ENCODE data around the gene SCAMP2.

GRCh38 chr15:74882528-74882927 is 9.4 kb upstream of the SCAMP2 start:
- TF ChIP-seq, protein P1, sequence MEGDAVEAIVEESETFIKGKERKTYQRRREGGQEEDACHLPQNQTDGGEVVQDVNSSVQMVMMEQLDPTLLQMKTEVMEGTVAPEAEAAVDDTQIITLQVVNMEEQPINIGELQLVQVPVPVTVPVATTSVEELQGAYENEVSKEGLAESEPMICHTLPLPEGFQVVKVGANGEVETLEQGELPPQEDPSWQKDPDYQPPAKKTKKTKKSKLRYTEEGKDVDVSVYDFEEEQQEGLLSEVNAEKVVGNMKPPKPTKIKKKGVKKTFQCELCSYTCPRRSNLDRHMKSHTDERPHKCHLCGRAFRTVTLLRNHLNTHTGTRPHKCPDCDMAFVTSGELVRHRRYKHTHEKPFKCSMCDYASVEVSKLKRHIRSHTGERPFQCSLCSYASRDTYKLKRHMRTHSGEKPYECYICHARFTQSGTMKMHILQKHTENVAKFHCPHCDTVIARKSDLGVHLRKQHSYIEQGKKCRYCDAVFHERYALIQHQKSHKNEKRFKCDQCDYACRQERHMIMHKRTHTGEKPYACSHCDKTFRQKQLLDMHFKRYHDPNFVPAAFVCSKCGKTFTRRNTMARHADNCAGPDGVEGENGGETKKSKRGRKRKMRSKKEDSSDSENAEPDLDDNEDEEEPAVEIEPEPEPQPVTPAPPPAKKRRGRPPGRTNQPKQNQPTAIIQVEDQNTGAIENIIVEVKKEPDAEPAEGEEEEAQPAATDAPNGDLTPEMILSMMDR (conservative IDR thresholded peaks at IDR 0.05 in 1 of 2, IDR thresholded peaks at IDR 0.05 in 1 of 2; ENCODE audit: low read depth in 1 of 2, low read length in 2 of 2): no peak
- TF ChIP-seq EZH2 (IDR thresholded peaks at IDR 0.05; ENCODE audit: low read length, missing control alignments): no peak
